ELF-1 (cell line): ENCODE results near the gene NBAS.
"Not testable (repeated sequence)": the region's sequence is repeated elsewhere in the genome, so short reads cannot be mapped to it uniquely, and the experiment has no call there.

Experiments used
- DNase-seq: peaks from one replicate; pipeline ENCODE4 v3.0.0-alpha.2; 2016; ENCODE audit warnings: low read depth, low spot score

The NBAS gene

DNA sequence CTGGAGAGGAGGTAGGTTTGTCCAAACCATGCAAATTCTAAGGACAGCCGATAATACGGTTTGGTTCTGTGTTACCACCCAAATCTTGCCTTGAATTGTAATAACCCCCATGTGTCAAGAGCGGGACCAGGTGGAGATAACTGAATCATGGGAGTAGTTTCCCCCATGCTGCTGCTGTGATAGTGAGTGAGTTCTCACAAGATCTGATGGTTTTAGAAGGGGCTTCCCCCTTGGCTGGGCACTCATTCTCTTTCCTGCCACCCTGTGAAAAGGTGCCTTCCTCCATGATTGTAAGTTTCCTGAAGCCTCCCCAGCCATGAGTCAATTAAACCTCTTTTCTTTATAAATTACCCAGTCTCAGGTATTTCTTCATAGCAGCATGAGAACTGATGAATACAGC, 295.2 kb downstream of the NBAS start:
- no peak for DNase-seq

DNA sequence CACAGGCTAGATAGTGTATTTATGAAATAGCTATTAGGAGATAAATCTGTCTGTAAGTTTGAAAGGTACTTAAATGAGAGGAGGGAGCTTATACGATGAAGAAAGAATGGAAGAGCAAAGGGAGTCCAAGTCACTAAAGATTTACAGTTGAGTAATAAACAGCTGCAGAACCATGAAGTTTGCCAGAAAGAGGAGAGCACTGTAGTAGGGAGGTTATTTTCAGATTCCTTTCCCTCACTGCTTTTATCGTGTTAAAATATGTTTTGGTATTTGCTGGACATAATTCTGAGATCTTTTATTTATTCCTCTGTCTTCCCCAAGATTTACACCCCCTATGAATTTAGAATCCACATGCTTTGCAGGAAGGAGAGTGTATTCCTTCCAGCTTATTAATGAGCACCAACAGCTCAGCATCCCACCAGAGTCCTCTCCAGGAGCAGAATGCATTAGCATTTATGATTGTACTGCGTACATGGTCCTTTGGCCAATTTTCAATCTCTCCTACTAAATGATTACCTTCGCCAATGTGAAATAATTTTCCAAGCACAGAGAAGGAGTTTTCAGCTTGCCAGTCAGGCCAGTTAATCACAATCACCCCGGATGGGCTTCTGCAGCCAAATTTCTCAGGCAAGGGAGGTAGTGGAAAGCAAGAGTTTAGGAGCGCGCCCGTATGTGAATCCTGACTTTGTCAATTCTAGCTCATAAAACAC, 297.0 kb downstream of the NBAS start:
- DNase-seq = no peak

DNA sequence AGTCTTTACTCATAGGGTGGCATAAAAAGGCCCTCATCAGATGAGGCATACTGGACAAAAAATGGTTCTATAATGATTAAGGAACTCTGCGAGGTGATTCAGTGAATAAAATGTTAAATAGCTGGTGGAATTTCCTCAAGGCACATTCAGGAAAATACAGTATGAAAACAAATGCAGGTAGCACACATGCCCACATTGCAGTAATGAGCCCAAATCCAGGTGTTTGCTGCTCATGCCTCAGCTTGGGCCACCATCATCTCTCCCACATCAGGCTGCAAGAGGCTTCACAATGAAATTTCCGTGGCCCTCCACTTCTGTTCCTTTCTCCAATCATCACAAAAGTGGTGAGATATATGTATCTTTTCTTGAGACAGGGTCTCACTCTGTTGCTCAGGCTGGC, 298.3 kb downstream of the NBAS start:
- DNase-seq = no peak

DNA sequence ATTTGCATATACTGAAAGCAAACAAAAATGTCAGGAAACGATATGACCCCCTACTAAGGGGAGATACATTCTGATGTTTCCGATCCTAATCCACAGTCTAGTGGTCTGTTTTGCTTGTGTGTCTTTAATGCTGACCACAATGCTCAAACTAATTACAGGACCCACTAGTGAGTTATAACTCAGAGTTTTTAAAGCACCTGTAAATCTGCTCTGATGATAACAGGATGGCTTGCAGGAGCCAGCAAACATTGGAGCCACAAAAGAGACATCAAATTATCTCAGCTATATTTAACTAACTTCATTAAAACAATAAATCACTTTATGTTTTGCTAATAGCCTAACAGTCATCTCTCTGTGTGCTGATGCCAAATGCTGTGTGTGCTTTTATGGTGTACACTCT, 300.3 kb downstream of the NBAS start:
- no peak for DNase-seq

DNA sequence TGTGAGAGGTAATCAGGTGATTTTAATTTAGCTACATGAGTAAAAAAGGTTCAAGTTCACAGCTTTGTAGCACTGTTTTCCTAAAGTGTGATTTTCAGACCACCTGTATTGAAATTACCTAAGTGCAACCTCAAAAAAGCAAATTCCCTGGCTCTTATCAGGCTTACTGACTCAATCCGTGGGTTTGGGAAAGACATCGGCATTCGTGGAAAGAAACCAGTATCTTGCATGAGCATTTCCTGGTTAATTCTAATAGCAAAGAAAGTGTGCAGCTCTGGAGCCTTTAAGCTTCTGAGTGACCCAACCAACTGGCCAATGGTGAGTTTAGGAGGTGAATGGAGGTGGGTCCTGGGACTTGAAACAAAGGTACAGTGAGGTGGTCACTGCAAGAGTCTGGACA, 300.9 kb downstream of the NBAS start:
- DNase-seq = no peak

DNA sequence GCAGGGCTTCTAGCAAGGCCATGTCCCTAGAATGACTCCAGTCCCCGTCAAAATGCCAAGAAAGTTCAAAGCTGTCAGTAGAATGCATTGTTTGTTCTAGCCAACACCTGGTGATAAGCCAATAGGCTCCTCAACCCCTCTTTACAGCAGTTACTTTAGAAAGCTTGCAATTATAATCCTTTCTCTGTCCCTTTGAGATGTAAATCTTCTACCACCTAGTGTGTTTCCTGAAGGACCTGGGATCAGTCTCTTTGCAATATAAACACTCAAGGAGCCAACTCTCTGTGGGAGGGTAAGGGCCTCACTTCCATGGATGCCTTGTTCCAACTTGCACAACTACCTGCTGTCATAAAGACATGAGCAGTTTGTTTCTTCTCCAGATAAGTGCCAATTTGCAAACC, 301.8 kb downstream of the NBAS start:
- DNase-seq = peak; percentile 51

DNA sequence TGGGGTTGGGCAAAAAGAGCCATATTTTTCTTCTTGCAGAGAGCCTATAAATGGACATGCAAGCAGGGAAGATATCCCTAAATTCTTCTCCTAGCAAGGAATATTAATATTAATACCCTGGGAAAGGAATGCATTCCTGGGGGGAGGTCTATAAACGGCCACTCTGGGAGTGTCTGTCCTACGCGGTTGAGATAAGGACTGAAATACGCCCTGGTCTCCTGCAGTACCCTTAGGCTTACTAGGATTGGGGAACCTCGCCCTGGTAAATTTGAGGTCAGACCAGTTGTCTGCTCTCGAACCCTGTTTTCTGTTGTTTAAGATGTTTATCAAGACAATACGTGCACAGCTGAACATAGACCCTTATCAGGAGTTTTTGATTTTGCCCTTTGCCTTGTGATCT, 302.7 kb downstream of the NBAS start:
- DNase-seq = not testable (repeated sequence)

DNA sequence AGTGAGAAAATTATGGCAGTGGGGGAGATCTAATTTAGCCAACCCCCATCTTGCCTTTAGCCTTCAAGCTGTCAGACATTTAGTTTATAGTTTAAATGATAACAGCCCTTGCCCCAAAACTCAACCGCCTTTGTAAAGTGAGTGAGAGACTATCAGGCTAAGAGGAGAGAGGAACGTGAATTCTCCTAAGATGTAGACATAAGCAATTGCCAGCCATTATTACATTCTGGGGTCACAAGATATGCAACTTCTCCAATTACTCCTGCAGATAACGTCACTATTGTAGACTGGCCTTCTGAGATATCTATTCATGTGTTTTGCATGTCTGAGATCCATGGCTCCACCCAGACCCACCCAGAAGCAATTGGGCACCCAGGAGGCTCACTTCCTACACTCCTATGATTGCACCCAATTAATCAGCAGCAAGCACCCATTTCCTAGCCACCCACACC, 307.3 kb downstream of the NBAS start:
- DNase-seq = no peak

DNA sequence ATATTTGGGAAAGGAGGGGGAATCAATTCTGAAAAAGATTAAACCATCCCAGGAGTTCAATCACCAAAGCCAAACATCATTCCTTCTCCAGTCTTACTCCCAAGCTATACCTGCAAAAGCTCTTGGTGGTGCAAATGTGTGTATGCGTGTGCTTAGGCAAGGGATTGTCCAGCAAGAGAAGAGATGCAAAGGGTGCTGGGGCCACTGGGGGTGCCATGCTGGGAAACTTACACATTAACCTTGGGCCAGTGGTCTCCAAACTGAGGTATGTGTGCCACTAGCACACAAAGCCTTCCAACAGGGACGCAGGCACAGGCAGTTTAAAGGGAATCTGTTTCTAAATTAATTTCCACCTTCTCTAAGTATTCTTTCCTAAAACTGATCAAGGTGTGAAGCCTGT, 307.9 kb downstream of the NBAS start:
- no peak for DNase-seq

DNA sequence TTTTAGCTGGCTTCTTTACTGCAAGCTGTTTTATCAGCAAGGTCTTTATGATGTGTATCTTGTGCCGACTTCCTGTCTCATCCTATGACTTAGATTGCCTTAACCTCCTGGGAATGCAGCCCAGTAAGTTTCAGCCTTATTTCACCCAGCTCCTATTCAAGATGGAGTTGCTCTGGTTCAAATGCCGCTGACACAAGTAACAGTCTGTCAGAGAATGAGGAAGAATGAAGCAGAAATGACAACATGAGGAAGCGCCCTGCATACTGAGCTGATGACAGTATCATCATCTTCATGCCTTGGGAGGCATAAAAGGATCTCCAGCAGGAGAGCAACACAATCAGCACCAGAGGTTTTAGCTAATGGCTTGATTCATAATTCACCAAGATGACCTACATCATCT, 309.4 kb downstream of the NBAS start:
- DNase-seq = no peak

DNA sequence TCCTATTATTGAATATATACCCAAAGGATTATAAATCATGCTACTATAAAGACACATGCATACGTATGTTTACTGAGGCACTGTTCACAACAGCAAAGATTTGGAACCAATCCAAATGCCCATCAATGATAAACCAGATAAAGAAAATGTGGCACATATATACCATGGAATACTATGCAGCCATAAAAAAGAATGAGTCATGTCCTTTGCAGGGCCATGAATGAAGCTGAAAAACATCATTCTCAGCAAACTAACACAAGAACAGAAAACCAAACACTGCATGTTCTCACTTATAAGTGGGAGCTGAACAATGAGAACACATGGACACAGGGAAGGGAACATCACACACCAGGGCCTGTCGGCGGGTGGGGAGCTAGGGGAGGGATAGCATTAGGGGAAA, 310.2 kb downstream of the NBAS start:
- DNase-seq = not testable (repeated sequence)

DNA sequence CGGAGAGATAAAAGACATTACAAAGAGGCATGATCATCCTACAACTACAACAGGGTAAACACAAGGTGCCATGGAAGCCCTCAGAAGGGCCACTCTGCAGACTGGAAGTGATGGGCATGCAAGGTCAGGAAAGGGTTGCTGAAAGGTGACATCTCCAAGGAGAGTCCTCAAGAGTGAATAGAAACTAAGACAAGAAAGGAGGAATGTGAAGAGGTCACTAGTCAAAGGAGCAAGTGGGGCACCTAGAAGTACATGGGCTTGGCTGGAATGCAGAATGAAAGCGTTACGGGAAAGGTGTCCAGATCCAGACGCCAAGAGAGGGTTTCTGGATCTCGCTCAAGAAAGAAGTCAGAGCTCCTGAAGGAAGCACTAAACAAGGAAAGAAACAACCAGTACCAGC, 314.3 kb downstream of the NBAS start:
- DNase-seq = no peak

DNA sequence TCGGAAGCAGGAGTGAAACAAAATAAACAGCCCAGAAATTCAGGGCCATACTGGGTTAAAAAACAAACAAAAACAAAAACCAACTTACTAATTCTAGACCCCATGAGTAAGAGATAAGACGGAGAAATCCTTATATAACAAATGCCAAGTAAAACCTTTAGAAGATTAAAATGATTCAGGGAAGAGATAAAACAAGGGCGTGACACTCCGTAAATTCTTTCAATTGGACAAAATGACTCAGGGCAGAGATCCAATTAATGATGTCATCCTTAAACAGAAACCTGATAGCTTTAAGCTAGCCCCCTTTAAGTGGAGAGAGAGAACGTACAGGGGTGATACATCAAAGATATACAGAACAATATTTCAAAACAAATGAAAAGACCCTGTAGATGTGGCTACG, 317.4 kb downstream of the NBAS start:
- DNase-seq = no peak

DNA sequence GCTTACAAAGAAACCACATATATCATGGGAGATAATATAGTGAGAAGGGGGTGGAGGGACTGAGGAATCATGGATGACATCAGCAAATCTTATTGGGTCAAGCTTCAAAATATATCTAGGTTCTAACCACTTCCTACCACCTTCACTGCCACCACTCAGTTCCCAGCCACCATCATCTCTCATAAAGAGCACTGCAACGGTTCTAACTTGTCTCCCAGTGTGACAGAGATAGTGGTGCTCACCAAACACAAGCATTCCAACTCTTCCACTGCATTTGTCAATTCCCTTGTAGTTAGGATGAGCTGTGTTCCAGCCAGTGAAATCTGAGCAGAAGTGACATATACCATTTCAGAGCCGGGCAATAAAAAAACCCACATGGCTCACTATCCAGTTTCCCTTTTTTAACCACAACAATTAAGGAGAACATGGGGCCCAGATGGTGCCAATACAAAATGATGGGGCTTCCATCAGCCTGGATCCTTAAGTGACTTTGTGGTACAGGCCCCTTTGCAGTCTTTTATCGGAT, 318.1 kb downstream of the NBAS start:
- no peak for DNase-seq

DNA sequence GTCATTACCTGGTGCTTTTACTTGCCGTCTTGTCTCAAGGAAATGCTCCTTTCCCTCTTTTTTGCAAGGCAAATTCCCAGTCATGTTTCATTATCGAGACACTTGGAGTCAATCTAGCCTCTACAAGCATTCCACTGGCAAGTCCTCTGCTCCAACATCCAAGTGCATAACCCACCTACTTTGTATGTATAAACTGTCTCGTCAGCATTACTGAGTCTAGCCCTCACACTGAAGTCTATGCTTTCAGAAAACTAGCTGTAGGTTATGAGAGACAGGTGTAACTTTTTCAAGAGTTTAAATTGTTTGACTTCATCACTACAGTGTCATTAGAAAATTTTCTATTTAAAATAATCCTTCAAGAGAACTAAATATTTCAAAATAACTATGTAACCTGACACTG, 319.2 kb downstream of the NBAS start:
- DNase-seq = no peak

DNA sequence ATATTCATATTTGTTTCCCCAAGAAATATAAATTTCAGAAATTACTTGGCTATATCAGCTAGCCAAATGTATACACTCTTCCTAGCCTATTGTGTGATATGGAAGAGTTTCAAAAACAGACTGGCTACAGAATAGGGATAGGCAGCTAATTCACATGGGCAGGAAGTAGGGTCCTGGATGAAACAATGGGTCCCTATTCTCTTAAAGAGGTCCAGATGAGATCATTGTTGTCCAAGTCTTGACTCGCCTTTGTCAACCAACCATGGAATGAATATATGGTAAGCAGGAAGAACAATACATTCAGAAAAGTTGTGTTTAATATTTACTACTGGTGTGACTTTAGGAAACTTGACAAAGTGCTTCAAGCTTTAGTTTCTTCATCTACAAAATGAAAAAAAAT, 319.9 kb downstream of the NBAS start:
- DNase-seq = no peak

DNA sequence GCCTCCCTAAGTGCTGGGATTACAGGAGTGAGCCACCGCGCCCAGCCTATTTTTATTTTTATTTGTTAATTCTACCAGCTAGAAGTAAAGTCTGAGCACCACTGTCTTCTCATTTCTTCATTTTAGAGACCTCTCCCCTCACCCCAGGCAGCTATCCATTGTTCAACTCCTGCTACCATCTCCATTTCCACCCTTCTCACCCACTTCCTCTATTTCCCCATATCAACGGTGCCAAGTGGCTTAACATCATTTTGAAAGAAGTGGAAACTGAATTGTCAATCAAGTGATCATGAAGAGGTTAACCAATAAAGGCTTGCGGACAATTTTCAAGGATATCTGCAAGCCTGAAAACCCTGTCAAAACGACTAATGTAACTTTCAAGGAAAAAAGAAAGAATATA, 323.1 kb downstream of the NBAS start:
- no peak for DNase-seq

DNA sequence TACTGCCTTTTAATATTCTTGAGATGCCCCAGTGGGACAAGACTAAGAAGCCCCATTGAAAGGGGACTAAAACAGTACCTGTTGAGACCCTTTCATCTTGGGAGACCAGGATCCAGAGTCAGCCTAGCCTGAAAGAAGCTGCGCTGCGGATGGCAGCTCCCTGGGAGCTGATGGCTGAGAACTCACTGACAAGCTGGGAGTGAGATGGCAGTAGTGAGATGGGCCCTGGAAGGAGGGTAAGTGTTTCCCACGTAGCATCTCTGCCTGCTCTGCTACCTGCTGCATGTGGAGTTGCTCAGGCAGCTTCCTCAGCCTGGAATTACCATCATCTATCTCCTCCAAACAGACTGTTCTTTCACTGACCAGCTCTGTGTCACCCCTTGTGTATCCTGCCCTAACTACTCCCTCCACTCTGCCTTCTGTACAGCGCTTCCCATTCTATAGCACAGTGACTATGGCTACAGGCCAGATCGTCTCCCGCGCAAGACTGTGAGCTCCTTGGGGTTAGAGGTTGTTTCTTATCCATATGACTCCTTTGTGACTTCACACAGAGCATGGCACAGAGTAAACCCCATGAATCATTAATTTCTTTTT, 330.4 kb downstream of the NBAS start:
- DNase-seq = no peak

DNA sequence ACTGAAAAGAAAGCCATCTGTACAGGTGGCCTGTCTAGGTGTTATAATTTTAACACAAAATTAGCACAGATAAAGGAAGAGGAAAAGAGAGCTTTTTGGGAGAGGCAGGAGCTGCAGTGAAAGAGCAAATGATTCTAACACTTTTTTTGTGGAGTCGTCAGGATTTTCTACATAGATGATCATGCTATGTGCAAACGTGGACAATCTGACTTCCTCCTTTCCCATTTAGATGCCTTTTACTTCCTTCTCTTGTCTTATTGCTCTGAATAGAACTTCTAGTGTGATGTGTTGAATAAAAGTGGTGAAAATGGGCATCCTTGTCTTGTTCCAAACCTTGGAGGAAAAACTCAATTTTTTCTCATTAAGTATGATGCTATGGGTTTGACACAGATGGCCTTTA, 334.5 kb downstream of the NBAS start:
- no peak for DNase-seq

DNA sequence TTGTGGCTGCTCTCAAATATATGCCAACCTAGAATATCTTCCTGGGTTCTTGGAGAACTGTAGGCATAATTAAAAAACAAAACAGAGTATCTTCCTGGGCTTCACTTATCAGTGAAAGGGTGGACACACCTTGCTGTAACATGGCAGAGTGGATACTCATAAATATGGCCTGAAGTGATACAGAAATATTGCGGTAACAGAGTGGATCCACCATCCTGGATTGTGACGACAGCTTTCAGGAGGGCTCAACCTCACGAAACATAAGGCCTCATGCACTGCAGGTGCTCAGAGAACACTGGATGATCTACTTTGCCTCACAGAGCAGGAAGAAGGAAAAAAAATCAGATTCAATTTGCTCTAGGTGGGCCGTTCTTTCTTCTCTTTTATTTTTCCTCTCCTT, 336.0 kb downstream of the NBAS start:
- DNase-seq = no peak

DNA sequence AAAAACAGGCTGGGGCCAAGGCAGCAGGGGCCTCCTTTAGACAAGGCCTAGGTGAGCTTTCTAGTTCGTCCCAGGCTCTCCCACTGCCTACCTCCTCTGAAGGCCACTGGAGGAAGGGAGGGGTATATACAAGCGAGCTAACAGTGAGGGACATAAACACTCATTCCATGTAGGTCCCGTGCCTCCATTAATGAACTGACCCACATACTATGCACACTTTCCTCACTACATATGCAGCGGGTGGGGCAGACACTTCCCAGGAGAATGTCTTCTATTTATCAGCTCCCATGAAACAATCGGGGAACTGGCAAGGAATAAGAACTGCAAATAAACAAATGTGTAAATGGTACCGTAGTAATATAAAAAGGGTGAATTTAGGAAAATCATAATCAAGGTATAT, 336.5 kb downstream of the NBAS start:
- DNase-seq = no peak

DNA sequence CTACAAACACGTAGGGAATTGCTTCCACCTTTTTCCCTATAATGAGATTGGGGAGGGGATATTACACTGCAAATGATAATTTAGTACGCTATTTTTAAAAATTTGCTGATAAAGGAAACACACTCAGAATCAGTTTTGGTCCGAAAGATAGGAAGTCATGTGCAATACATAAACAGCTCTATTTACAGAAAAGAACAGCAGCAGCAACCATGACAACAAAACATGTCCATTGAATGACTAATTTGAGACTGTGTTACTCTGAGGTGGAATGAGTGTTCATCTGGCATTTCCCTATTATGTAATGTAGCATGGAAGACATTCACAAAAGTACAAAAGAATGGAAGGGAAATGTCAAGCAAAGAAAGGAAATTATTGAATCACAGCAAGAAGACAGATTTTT, 337.2 kb downstream of the NBAS start:
- DNase-seq = no peak

DNA sequence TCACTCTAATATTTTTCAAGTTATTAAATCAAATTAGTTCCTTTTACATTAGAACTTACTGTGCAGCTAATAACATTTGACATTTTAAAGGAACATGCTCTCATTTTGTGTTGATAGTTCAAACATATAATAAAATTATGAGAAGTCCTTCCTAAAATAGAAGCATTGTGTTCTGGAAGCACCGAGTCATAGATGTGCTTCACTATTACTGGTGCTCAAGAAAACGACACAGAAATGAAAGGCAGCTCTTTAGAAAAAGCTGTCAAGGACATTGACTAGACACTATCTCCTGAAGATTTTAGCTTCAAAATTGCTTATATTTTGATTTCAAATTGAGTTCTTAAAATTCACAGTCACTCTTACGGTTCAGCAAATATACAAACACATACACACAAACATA, 338.3 kb downstream of the NBAS start:
- no peak for DNase-seq

DNA sequence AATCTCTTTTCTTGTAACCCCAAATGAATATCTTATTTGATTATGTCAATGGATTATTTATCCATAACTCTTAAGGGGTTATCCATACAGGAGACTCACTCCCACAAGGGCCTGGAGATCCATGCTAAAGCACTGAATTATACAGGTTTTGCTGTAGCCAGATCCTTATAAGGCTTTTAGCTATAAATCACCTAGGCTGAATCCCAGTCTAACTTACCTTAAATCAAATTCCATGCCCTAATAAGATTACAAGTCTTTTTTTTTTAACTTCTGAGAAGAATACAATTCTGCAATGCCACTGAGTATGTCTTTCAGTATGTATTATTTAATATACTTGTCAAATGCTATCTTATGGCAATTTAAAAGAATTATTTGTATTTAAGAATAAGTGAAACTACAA, 340.5 kb downstream of the NBAS start:
- DNase-seq = no peak
